ENCODE results near the gene DHRS2. TPM values are rescaled to one million over a fixed set of nuclear protein-coding genes. Genes with fewer than 3 reads are reported as not detected.
"Not testable (repeated sequence)": the region's sequence is repeated elsewhere in the genome, so short reads cannot be mapped to it uniquely, and the experiment has no call there.

Gene DHRS2
- total and polyA plus RNA-seq, 2 experiments from 2014 or later = not detected

GRCh38 chr14:23675906-23676305 lies 39.7 kb downstream of the DHRS2 start:
- Histone ChIP-seq H3K79me2 (ENCODE audit: insufficient read depth) (no peaks in the 10 kb centered on the region), H2AFZ (no peak overlapping the region), H3K9me2 (ENCODE audit: insufficient read depth) (no peaks in the 10 kb centered on the region), H3K4me1 (ENCODE audit: insufficient read depth) (no peaks in the 10 kb centered on the region), H3K27ac (no peak overlapping the region), H3K9ac (no peak overlapping the region), H3F3A (ENCODE audit: insufficient read depth) (no peaks in the 10 kb centered on the region), H3K27me3 (replicated peaks; ENCODE audit: insufficient read depth) (peaks cover 19% of the 10 kb centered on the region), H3K9me3 (ENCODE audit: low read depth) (no peaks in the 10 kb centered on the region), H4K20me1 (ENCODE audit: insufficient read depth) (no peaks in the 10 kb centered on the region), H3K36me3 (ENCODE audit: low read depth) (no peaks in the 10 kb centered on the region), H3K4me3 (no peak overlapping the region), H3K4me2 (ENCODE audit: unreplicated experiment) (no peak overlapping the region)
- in situ Hi-C loops (cut with MboI) = no loop called here
- no peak for DNase-seq
- WGBS, 2 experiments (ENCODE audit: low coverage in 1 of 2, low lambda C conversion rate in 2 of 2, missing lambda C conversion rate in 2 of 2) = 30 to 44% methylated on average over 4 of the region's 4 CpGs
- TF ChIP-seq EZH2 (IDR thresholded peaks at IDR 0.05; ENCODE audit: insufficient read depth, poor library complexity, severe bottlenecking) (no peak), EZH2phosphoT487 (IDR thresholded peaks at IDR 0.05; ENCODE audit: insufficient read depth, low read depth) (no peak)

DNA sequence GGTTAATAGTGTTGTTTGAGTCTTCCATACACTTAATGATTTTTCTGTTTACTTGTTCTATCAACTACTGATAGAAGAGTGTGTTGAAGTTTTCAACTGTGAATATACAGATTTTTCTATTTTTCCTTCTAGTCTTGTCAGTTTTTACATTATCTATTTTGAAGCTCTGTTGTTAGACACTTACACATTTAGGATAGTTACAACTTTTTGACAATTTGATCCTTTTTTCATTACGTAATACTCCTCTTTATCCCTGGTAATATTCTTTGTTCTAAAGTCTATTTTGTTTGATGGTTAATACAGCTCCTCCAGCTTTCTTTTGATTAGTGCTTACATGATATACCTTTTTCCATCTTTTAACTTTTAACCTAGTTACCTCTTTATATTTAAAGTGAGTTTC lies 45.2 kb downstream of the DHRS2 start:
- Histone ChIP-seq H3K4me3 (no peak overlapping the region), H3K9me2 (ENCODE audit: insufficient read depth) (peaks cover 3% of the 10 kb centered on the region; the same call in 1 of the 2 replicates), H3K9ac (no peak overlapping the region), H2AFZ (no peak overlapping the region), H3K79me2 (ENCODE audit: insufficient read depth) (no peaks in the 10 kb centered on the region), H3F3A (ENCODE audit: insufficient read depth) (no peaks in the 10 kb centered on the region), H3K36me3 (ENCODE audit: low read depth) (no peaks in the 10 kb centered on the region), H4K20me1 (ENCODE audit: insufficient read depth) (no peaks in the 10 kb centered on the region), H3K4me1 (ENCODE audit: insufficient read depth) (no peaks in the 10 kb centered on the region), H3K9me3 (ENCODE audit: low read depth) (no peaks in the 10 kb centered on the region), H3K4me2 (ENCODE audit: unreplicated experiment) (no peak overlapping the region), H3K27me3 (replicated peaks; ENCODE audit: insufficient read depth) (peaks cover 11% of the 10 kb centered on the region; the same call in 1 of the 2 replicates), H3K27ac (no peak overlapping the region)
- WGBS, 2 experiments (ENCODE audit: low coverage in 1 of 2, low lambda C conversion rate in 2 of 2, missing lambda C conversion rate in 2 of 2) = 22 to 25% methylated on average over 1 of the region's 1 CpG
- in situ Hi-C loops (cut with MboI) = no loop called here
- no peak for TF ChIP-seq EZH2 (IDR thresholded peaks at IDR 0.05; ENCODE audit: insufficient read depth, poor library complexity, severe bottlenecking)
- TF ChIP-seq EZH2phosphoT487 (IDR thresholded peaks at IDR 0.05; ENCODE audit: insufficient read depth, low read depth) = no peak
- DNase-seq = no peak

DNA sequence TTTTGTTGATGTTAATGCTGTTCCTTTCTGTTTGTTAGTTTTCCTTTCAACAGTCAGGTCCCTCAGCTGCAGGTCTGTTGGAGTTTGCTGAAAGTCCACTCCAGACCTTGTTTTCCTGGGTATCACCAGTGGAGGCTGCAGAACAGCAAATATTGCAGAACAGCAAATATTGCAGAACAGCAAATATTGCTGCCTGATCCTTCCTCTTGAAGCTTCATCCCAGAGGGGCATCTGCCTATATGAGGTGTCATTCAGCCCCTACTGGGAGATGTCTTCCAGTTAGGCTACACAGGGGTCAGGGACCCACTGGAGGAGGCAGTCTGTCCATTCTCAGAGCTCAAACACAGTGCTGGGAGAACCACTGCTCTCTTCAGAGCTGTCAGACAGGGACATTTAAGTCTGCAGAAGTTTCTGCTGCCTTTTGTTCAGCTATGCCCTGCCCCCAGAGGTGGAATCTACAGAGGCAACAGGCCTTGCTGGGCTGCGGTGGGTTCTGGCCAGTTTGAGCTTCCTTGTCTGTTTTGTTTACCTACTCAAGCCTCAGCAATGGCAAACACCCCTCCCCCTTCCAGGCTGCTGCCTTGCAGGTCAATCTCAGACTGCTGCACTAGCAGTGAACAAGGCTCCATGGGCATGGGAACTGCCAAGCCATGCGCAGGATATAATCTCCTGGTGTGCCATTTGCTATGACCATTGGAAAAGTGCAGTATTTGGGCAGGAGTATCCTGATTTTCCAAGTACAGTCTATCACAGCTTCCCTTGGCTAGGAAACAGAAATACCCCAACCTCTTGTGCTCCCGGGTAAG lies 53.7 kb downstream of the DHRS2 start:
- H2AFZ ChIP-seq; H3K27me3 ChIP-seq (replicated peaks; ENCODE audit: insufficient read depth); H3K9me2 ChIP-seq (ENCODE audit: insufficient read depth); H3K9ac ChIP-seq; in situ Hi-C loops (cut with MboI); H3K4me3 ChIP-seq; H3K4me2 ChIP-seq (ENCODE audit: unreplicated experiment); H3K36me3 ChIP-seq (ENCODE audit: low read depth); H3F3A ChIP-seq (ENCODE audit: insufficient read depth); H3K9me3 ChIP-seq (ENCODE audit: low read depth); H4K20me1 ChIP-seq (ENCODE audit: insufficient read depth); H3K27ac ChIP-seq; H3K79me2 ChIP-seq (ENCODE audit: insufficient read depth); DNase-seq: not testable (repeated sequence)
- H3K4me1 ChIP-seq (ENCODE audit: insufficient read depth) = peaks cover 11% of the 10 kb centered on the region
- whole genome bisulfite sequencing, 2 experiments (ENCODE audit: low coverage in 1 of 2, low lambda C conversion rate in 2 of 2, missing lambda C conversion rate in 2 of 2) = 49% methylated on average over 3 of the region's 3 CpGs

DNA sequence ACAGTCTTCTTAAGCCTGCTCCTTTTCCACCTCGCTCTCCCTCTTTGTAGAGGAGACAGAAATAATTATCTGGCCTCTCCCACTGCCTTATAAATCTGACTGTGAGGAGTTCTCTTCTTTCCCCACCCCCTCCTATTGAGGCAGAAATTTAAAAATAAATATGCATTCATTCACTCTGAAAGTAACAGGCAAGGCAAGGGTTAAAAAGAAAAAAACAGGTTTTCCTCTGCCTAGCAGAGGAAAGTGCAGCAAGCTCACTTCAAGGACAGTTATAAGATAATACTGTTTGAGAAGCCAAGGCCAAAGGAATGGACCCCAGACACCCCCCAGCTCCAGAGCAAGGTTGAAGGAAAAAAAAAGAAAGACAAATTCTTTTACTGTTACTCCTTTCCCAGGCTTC lies 56.3 kb downstream of the DHRS2 start:
- H3K9me2 ChIP-seq (ENCODE audit: insufficient read depth) = no peaks in the 10 kb centered on the region
- no peak overlapping the region for H3K27ac ChIP-seq
- peaks cover 16% of the 10 kb centered on the region for H3K4me1 ChIP-seq (ENCODE audit: insufficient read depth)
- no peaks in the 10 kb centered on the region for H3K9me3 ChIP-seq (ENCODE audit: low read depth)
- H3K4me2 ChIP-seq (ENCODE audit: unreplicated experiment) = no peak overlapping the region
- H3K27me3 ChIP-seq (replicated peaks; ENCODE audit: insufficient read depth) = peaks cover 9% of the 10 kb centered on the region; the same call in 1 of the 2 replicates
- no peaks in the 10 kb centered on the region for H3K79me2 ChIP-seq (ENCODE audit: insufficient read depth)
- H3F3A ChIP-seq (ENCODE audit: insufficient read depth) = no peaks in the 10 kb centered on the region
- TF ChIP-seq EZH2 (IDR thresholded peaks at IDR 0.05; ENCODE audit: insufficient read depth, poor library complexity, severe bottlenecking) (no peak), EZH2phosphoT487 (IDR thresholded peaks at IDR 0.05; ENCODE audit: insufficient read depth, low read depth) (no peak)
- no peak overlapping the region for H2AFZ ChIP-seq
- H3K9ac ChIP-seq = no peak overlapping the region
- 27 to 39% methylated on average over 1 of the region's 1 CpG for WGBS, 2 experiments (ENCODE audit: low coverage in 1 of 2, low lambda C conversion rate in 2 of 2, missing lambda C conversion rate in 2 of 2)
- no peaks in the 10 kb centered on the region for H4K20me1 ChIP-seq (ENCODE audit: insufficient read depth)
- no peaks in the 10 kb centered on the region for H3K36me3 ChIP-seq (ENCODE audit: low read depth)
- in situ Hi-C loops (cut with MboI) = no loop called here
- H3K4me3 ChIP-seq = no peak overlapping the region
- DNase-seq = no peak

Data from GM23248 (cell line).